Left lung (tissue), 10 donors: ENCODE measurements around the gene IQCK. TPM values are rescaled to one million over a fixed set of nuclear protein-coding genes. Genes with fewer than 3 reads are reported as not detected.

Experiments used
- ATAC-seq: fragments of 200-7000 bp; cut with Tn5 transposase; one replicate; pipeline ENCODE4 v1.9.1; 2020; ENCODE audit warnings: moderate library complexity
- DNase-seq, 4 donors: peaks; one replicate each; pipeline ENCODE4 v3.0.0-alpha.2; 2013 to 2020
- H3K27ac ChIP-seq, 2 donors: fragments of 200-600 bp; sonication (generic) in 1 of 2; one replicate each; pipeline versions ENCODE4 v1.5.0 to v1.8.0; 2020 to 2021
- H3K27me3 ChIP-seq, 2 donors: fragments of 200-600 bp; sonication (generic) in 1 of 2; one replicate each; pipeline versions ENCODE4 v1.5.0 to v1.8.0; 2020 to 2021
- H3K36me3 ChIP-seq, 2 donors: fragments of 200-600 bp; sonication (generic) in 1 of 2; one replicate each; pipeline versions ENCODE4 v1.5.0 to v1.8.0; 2020 to 2021
- H3K4me1 ChIP-seq, 2 donors: fragments of 200-600 bp; one replicate each; pipeline ENCODE4 v1.8.0; 2021
- H3K4me3 ChIP-seq, 2 donors: fragments of 200-600 bp; sonication (generic) in 1 of 2; one replicate each; pipeline versions ENCODE4 v1.5.0 to v1.8.0; 2020 to 2021; ENCODE audit warnings: mild to moderate bottlenecking in 1 of 2
- H3K9me3 ChIP-seq, 2 donors: fragments of 200-600 bp; sonication (generic) in 1 of 2; one replicate each; pipeline versions ENCODE4 v1.5.0 to v1.8.0; 2020 to 2021
- CTCF ChIP-seq, 2 donors: fragments of 200-600 bp; sonication (generic) in 1 of 2; IDR thresholded peaks; one replicate each; pipeline versions ENCODE4 v1.5.0 to v1.8.0; 2021; ENCODE audit warnings: antibody characterized with exemption in 2 of 2
- intact Hi-C, 2 donors: fragments of 100-400 bp; cut with DNase I; formaldehyde crosslinking; loops; one replicate each; pipeline versions ENCODE4 v1.11.2 to v1.14.2; 2022
- polyA plus RNA-seq, 6 donors: library from polyadenylated mRNA; unstranded; fragments of 120-200 nt; gene quantifications; one replicate each; pipeline ENCODE4 v1.2.1, GENCODE V29; 2013; ENCODE audit not compliant: insufficient read length in 6 of 6
- total RNA-seq, 2 donors: library from RNA; stranded (reverse); fragmentation: NEBNext Ultra II Directional; extraction: Animal tissue kit (Norgen Biotek cat#: 25700); gene quantifications; one replicate each; pipeline ENCODE4 v1.2.1, GENCODE V29; 2021
- donor health status: DM: no; HTN: yes; CAD: no.
- donor health status: DM: no; HTN: no; CAD: no.

IQCK gene
- total and polyA plus RNA-seq, 8 donors: 8.0 to 25.3 (median 22.1) TPM

GRCh38 chr16:19856120-19856519 lies 138.0 kb downstream of the IQCK start:
- no peaks in the 10 kb centered on the region for H3K4me1 ChIP-seq
- no peak overlapping the region for H3K27ac ChIP-seq
- DNase-seq: no peak
- intact Hi-C loops: no loop called here
- TF ChIP-seq CTCF (IDR thresholded peaks at IDR 0.05): no peak
- no peaks in the 10 kb centered on the region for H3K27me3 ChIP-seq
- ATAC-seq: no peak
- H3K4me3 ChIP-seq: no peak overlapping the region
- peaks cover 0 to 5% of the 10 kb centered on the region in 2 donors for H3K36me3 ChIP-seq
- no peaks in the 10 kb centered on the region for H3K9me3 ChIP-seq

GRCh38 chr16:19857593-19858339 lies 139.7 kb downstream of the IQCK start:
- H3K9me3 ChIP-seq: no peaks in the 10 kb centered on the region
- TF ChIP-seq CTCF (IDR thresholded peaks at IDR 0.05): no peak
- no peak overlapping the region for H3K27ac ChIP-seq
- no peak overlapping the region for H3K4me3 ChIP-seq
- DNase-seq (no peak), ATAC-seq (no peak)
- intact Hi-C loops: no loop called here
- no peaks in the 10 kb centered on the region for H3K4me1 ChIP-seq
- peaks cover 0 to 5% of the 10 kb centered on the region in 2 donors for H3K36me3 ChIP-seq
- no peaks in the 10 kb centered on the region for H3K27me3 ChIP-seq

DNA sequence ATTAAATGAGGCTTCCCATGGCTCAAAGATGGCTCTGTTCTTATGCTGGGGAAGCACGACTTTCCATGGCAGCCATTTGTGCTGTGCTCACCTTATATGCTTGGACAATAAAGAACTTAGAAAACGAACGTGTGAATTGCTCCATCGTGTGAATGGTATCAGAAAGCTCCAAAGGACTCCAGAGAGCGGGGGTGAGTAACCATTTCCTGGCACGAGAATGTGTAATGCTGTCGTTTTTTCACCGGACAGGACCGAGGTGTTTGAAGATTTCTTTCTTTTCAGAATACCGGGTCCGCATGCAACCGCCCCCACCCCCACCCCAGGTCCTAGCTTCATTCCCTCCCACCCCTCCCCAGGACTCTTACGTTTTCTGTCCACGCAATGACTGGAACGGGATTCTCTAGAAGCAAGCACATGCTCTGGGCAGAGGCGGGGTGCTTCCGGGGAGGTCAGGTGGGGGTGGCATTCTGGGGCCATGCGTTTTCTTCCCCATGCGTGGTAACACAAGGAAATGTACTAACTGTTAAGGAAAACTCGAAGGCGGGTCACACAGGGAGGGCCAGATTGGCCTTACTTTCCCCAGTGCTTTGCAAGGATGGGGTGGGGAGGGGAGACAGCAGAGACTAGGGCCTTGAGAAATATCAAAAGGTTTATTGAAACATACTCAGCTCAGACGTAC lies 140.4 kb downstream of the IQCK start:
- no peaks in the 10 kb centered on the region for H3K4me1 ChIP-seq
- no peaks in the 10 kb centered on the region for H3K27me3 ChIP-seq
- DNase-seq (no peak), ATAC-seq (no peak)
- no peaks in the 10 kb centered on the region for H3K9me3 ChIP-seq
- TF ChIP-seq CTCF (IDR thresholded peaks at IDR 0.05): no peak
- H3K27ac ChIP-seq: no peak overlapping the region
- peaks cover 0 to 5% of the 10 kb centered on the region in 2 donors for H3K36me3 ChIP-seq
- intact Hi-C loops: no loop called here
- H3K4me3 ChIP-seq: no peak overlapping the region

GRCh38 chr16:19859166-19859565 lies 141.1 kb downstream of the IQCK start:
- ATAC-seq (no peak), DNase-seq (no peak)
- H3K27me3 ChIP-seq: no peaks in the 10 kb centered on the region
- H3K27ac ChIP-seq: no peak overlapping the region
- intact Hi-C loops: no loop called here
- H3K4me1 ChIP-seq: no peaks in the 10 kb centered on the region
- H3K4me3 ChIP-seq: no peak overlapping the region
- peaks cover 0 to 5% of the 10 kb centered on the region in 2 donors for H3K36me3 ChIP-seq
- no peak for TF ChIP-seq CTCF (IDR thresholded peaks at IDR 0.05)
- H3K9me3 ChIP-seq: no peaks in the 10 kb centered on the region

DNA sequence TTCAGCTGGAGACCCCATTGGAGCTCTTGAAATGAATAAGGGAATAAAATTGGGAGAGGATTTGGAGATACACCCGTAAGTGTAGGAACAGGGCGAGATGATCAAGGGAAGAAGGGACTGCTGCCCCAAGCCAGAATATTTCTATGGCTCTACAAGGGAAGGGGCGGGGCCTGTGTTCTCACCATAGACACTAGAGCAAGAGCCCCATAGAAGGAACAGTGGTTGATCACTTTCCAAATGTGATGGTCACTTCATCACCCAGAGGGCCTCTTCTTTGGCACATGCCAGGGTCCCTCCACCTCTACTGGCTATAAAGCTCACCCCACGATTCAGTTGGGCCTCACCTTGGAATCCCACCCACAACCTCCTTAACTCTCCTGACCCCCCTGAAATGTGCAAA lies 141.5 kb downstream of the IQCK start:
- no peak overlapping the region for H3K27ac ChIP-seq
- H3K9me3 ChIP-seq: no peaks in the 10 kb centered on the region
- peaks cover 0 to 5% of the 10 kb centered on the region in 2 donors for H3K36me3 ChIP-seq
- H3K27me3 ChIP-seq: no peaks in the 10 kb centered on the region
- H3K4me1 ChIP-seq: no peaks in the 10 kb centered on the region
- no peak for TF ChIP-seq CTCF (IDR thresholded peaks at IDR 0.05)
- intact Hi-C loops: no loop called here
- no peak for ATAC-seq
- no peak overlapping the region for H3K4me3 ChIP-seq
- no peak for DNase-seq
